Endothelial cell of umbilical vein (primary cell): ENCODE measurements around the gene TTLL9.

Source experiments
- EZH2 ChIP-seq: IDR thresholded peaks from 2 replicates; pipeline ENCODE4 v1.6.1; 2012; ENCODE audit warnings: borderline replicate concordance, low read depth, mild to moderate bottlenecking, moderate library complexity, low read length, inconsistent platforms; ENCODE audit not compliant: severe bottlenecking
- POLR2A ChIP-seq: IDR thresholded peaks from 2 replicates; pipeline ENCODE4 v1.6.1; 2012; ENCODE audit warnings: low read depth, mild to moderate bottlenecking, control low read depth, low read length
- POLR2AphosphoS5 ChIP-seq: IDR thresholded peaks from 2 replicates; pipeline ENCODE4 v1.6.1; 2012; ENCODE audit warnings: low read depth, mild to moderate bottlenecking, control low read depth, low read length, moderate library complexity; ENCODE audit not compliant: insufficient read depth
- TF ChIP-seq, protein P1 (sequence below), 2 donors: IDR thresholded peaks; 1 replicate in 1 of 2; 2 replicates in 1 of 2; pipeline ENCODE4 v1.5.1; 2011; ENCODE audit warnings: low read length in 2 of 2, mild to moderate bottlenecking in 2 of 2, moderate library complexity in 2 of 2, control low read depth in 1 of 2, inconsistent platforms in 1 of 2, low read depth in 1 of 2; ENCODE audit not compliant: insufficient read depth in 1 of 2; ENCODE audit errors: extremely low read depth in 1 of 2

DNA sequence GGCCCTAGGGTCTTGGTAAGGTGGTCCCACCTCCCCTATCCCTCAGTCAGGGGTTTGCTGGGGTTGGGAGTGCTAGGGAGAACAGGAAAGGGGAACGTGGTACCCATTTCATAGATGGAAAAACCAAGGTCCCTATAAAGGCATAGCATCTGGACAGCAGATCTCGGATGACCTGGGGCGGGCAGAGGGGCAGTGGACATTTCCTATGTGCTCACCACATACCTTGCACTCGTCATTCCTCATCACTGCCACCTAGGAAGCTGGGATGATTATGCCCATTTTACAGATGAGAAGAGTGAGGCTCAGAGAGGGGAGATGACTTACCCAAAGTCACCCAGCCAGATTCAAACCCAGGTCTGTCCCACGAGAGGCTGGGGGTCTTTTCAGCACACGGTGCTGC lies 39.2 kb upstream of the TTLL9 start:
- TF ChIP-seq, protein P1, sequence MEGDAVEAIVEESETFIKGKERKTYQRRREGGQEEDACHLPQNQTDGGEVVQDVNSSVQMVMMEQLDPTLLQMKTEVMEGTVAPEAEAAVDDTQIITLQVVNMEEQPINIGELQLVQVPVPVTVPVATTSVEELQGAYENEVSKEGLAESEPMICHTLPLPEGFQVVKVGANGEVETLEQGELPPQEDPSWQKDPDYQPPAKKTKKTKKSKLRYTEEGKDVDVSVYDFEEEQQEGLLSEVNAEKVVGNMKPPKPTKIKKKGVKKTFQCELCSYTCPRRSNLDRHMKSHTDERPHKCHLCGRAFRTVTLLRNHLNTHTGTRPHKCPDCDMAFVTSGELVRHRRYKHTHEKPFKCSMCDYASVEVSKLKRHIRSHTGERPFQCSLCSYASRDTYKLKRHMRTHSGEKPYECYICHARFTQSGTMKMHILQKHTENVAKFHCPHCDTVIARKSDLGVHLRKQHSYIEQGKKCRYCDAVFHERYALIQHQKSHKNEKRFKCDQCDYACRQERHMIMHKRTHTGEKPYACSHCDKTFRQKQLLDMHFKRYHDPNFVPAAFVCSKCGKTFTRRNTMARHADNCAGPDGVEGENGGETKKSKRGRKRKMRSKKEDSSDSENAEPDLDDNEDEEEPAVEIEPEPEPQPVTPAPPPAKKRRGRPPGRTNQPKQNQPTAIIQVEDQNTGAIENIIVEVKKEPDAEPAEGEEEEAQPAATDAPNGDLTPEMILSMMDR (IDR thresholded peaks at IDR 0.05; ENCODE audit: extremely low read depth in 1 of 2, insufficient read depth in 1 of 2, low read depth in 1 of 2, low read length in 2 of 2): no peak
- no peak for TF ChIP-seq POLR2AphosphoS5
- TF ChIP-seq EZH2: no peak
- no peak for TF ChIP-seq POLR2A
